SK-MEL-5 (cell line): ENCODE results near the gene RIMKLA. TPM values are rescaled to one million over a fixed set of nuclear protein-coding genes. Genes with fewer than 3 reads are reported as not detected.
A peak's percentile ranks its signal among the peaks of the same experiment; 100 is the strongest.

ENCODE experiments used
- DNase-seq: peaks from one replicate; pipeline ENCODE4 v3.0.0-alpha.2; 2016; ENCODE audit warnings: low read depth, low spot score
- in situ Hi-C: cut with HindIII; loops from 2 replicates; pipeline ENCODE4 v1.10.0; 2016; ENCODE audit warnings: low sequenced_read_pairs, high pct_unique_total_duplicates, low pct_unique_long_range_greater_than_20kb
- total RNA-seq: library from RNA; depleted of rRNA; stranded (reverse); fragments of >200 nt; shearing (Covaris generic); gene quantifications from 2 replicates; pipeline ENCODE4 v1.2.3, GENCODE V29; 2014; rRNA removed

Gene RIMKLA
- total RNA-seq, 1 experiment from 2014 or later = 0.50 TPM

- no peak for DNase-seq
- in situ Hi-C loops = no loop called here
Measured at GRCh38 chr1:42454403-42454802, 73.8 kb downstream of the RIMKLA start.

GRCh38 chr1:42456010-42456753, 75.6 kb downstream of the RIMKLA start, which contains the start of the genes PPCS and ZMYND12:
TSS of gene PPCS (plus strand) at chr1:42456543. CDS start at chr1:42456566, 23 bp downstream.
TSS of gene ZMYND12 (minus strand) at chr1:42456022. CDS start at chr1:42455997, 25 bp downstream.
- DNase-seq = peak; percentile 83
- in situ Hi-C loops = no loop called here

- peak; percentile 46 for DNase-seq
- in situ Hi-C loops = no loop called here
Measured at GRCh38 chr1:42456754-42457089, 76.1 kb downstream of the RIMKLA start.

- DNase-seq = no peak
- in situ Hi-C loops = no loop called here
Measured at GRCh38 chr1:42461196-42461595, 80.6 kb downstream of the RIMKLA start.

- DNase-seq = peak; percentile 96
- in situ Hi-C loops = no loop called here
Measured at GRCh38 chr1:42462828-42463763, 82.5 kb downstream of the RIMKLA start, which contains the start of gene CCDC30. TSS of gene CCDC30 (plus strand) at chr1:42463286. CDS start at chr1:42480552, 17,266 bp downstream.

- DNase-seq = no peak
- in situ Hi-C loops = no loop called here
Measured at GRCh38 chr1:42463921-42464320, 83.3 kb downstream of the RIMKLA start.

GRCh38 chr1:42466030-42466429, 85.4 kb downstream of the RIMKLA start:
- no peak for DNase-seq
- in situ Hi-C loops = no loop called here

GRCh38 chr1:42469727-42470126, 89.1 kb downstream of the RIMKLA start:
- in situ Hi-C loops = no loop called here
- no peak for DNase-seq

Other genes with a start within 250 kb of the RIMKLA start
- not detected in 2 replicates for gene GUCA2B, start 227.4 kb upstream of the RIMKLA start, total RNA-seq
- not detected in 2 replicates for gene GUCA2A, start 216.0 kb upstream of the RIMKLA start, total RNA-seq
- 27.8 and 35.3 TPM in 2 replicates for gene FOXJ3, start 45.6 kb upstream of the RIMKLA start, total RNA-seq
- gene ZMYND12, start 75.2 kb downstream of the RIMKLA start, total RNA-seq = 0.29 and 1.3 TPM in 2 replicates
- gene PPCS, start 75.8 kb downstream of the RIMKLA start, total RNA-seq = 48.6 and 72.3 TPM in 2 replicates
- gene CCDC30, start 82.5 kb downstream of the RIMKLA start, total RNA-seq = 1.5 TPM in 2 replicates